ENCODE results near the gene SFXN2.
"Not testable (repeated sequence)": the region's sequence is repeated elsewhere in the genome, so short reads cannot be mapped to it uniquely, and the experiment has no call there.

Gene SFXN2

DNA sequence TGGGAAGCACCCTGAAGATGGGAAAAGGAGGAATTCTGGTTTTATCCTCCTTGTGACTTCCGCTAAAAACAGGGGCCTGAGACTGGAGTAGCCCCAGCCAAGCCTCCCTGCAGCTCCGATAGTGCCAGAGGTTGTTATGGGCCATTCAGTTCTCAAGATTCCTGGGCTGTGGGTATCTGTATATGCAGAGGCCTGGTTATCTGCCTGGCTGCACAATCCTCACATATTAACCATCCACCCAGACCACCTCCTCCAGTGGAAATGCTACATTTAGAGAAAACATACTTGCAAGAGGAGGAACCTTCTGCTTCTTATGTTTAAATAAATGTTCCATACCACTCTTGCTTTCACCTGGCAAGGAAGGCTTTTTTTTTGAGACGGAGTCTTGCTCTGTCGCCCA is 34.8 kb upstream of the SFXN2 start:
- DNase-seq (ENCODE audit: low spot score): no peak

DNA sequence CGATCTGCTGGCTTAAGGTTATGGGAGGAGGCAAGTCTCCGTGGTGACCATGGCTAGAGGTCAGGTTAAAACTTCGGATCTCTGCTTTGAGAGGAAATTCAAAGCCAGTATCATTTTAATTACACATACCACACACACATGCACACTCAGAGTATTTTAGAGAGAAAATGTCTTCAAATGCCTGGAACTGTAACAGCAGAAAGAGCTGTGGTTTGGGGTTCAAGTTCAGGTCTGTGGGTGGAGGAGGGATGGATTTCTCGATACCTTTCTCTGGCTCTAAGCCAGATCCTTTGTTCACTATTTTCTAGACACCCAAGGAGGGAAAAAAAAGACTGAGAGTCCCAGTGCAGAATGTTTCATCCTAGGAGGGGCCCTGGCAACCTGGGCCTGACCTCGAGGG is 32.7 kb upstream of the SFXN2 start:
- no peak for DNase-seq (ENCODE audit: low spot score)

DNA sequence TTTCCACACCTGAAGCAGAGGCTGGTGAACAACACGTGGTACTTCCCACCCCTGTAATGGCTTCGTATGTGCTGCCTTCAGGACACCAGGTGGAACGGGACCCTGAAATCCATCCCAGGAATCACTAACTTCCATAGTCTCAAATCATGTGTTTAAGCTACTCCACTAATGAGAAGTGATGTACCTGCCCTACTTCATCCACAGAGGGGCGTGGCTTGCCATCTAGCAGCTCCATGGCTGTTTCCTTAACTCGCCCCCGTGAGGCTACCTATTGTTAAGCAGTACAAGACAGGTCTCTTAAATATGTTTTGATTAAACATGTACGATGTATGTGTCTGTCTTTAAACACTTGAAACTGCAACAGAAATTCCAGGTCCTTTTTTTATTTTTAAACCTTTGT is 32.0 kb upstream of the SFXN2 start:
- no peak for DNase-seq (ENCODE audit: low spot score)

DNA sequence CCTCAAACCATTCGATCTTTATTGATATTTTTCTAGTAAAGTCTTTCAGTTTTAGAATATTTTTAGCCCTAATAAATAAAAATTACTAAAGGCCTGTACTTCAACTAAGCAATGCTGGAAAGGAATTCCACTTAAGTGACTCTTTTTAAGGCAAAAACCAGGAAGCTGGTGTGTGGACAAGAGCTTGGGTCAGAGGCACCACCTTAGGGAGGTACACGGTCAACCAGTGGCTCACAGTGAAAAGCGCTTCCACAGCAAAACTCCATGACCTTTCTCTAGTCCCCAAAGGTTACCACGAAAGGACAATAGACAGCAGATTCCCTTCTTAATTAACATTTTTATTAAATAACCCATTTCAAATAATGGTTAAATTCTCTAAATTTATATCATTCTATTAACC is 31.5 kb upstream of the SFXN2 start:
- no peak for DNase-seq (ENCODE audit: low spot score)

DNA sequence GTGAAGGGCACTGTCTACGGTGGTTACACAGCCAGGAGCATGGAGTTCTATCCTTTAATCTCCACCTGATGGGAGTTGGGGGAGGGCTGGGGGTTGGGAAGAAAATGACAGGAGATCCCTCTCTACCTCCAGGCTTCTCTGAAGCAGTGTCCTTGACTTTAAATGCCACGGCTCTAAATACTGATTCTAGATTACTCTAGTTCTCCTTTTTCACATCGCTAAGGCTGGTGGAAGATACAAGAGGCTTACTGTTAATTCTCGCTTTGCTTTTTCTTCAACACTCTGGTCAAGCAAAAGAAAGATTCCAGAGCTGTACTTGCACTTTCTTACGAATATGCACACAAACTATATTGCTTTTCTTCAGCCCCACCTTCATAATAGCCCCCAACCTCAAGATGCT is 30.7 kb upstream of the SFXN2 start:
- DNase-seq (ENCODE audit: low spot score): no peak

DNA sequence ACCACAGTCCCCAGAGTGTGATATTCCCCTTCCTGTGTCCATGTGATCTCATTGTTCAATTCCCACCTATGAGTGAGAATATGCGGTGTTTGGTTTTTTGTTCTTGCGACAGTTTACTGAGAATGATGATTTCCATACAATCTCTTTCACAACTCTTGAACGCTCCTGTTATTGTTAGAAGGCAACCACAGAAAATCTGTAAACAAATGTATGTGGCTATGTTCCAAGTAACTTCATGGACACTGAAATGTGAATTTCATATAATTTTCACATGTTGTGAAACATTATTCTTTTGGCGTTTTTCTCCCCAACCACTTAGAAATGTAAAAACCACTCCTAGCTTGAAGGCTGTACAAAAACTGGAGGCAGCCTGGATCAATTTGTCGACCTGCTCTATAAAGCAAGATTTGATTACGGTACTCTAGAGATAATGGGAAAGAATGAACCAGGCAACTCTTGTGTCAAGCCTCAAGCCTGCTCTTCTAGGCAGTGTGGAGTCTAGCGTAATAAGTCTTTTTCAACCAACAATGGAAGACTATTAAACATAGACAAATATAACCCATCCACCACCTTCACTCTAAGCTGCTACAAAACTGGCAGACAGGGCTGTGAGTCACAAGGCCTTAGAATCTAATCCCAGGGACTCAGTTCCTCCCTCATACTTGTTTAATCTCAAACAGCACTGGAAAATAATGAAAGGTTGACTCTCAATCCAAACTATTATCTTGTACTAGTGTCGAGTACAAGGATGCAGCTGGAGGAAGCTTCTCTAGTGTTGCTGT is 23.0 kb upstream of the SFXN2 start:
- DNase-seq (ENCODE audit: low spot score): no peak

DNA sequence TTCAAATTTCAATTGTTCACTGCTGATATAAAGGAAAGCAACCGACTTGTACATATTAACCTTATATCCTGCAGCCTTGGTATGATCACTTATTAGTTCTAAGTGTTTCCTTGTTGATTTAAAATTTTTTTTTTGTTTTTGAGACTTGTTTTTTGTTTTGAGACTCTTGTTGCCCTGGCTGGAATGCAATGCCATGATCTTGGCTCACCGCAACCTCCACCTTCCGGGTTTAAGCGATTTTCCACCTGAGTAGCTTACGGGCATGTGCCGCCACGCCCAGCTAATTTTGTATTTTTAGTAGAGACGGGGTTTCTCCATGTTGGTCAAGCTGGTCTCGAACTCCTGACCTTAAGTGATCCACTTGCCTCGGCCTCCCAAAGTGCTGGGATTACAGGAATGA is 19.0 kb upstream of the SFXN2 start:
- not testable (repeated sequence) for DNase-seq (ENCODE audit: low spot score)

DNA sequence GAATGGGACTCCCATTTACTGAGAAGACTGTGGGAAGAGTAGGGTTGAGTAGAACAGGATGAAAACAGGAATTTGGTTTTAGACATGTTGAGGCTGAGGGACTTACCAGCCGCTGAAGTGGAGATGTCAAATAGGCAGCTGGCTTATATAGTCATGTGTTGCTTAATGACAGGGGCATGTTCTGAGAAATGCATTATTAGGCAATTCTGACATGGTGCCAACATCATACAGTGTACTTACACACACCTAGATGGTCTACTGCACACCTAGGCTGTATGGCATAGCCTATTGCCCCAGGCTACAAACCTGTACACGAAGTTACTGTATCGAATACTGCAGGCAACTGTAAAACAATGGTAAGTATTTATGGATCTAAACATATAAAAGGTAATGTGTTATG is 17.7 kb upstream of the SFXN2 start:
- no peak for DNase-seq (ENCODE audit: low spot score)

DNA sequence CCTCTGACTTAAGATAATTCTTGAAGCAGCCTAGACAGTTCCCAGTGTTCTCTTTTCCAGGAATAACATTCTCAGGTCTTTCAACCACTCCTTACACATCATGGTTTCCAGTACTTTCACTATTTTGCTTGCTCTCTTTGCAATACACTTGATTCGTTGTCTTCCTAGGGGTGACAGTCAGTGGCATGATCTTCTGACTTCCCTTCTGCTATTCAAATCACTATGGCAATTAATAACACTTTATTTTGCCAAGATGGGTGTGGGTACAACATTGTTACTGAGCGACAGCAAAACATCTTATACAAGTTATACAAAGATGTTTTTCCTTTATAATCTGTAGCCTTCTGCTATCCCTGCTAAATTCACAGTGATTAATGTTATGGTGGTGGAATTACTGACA is 15.5 kb upstream of the SFXN2 start:
- DNase-seq (ENCODE audit: low spot score): no peak

DNA sequence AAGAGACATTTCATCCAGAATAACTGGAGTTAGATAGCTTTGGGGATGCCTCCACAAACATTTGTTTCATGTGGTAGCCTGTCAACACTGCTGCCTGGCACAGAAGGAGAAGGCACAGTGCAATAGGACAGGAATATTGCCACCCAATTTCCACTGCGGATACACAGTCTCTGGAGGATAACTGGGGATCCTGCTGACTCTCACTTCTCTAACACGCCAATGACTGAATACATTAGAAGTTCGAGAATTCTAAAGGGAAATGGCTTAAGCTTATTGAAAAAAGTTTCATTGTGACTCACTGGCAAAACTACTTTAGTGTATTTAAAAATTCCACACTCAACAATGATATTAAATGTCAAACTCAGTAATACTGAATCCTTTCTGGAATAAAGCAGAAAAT is 13.2 kb upstream of the SFXN2 start:
- no peak for DNase-seq (ENCODE audit: low spot score)

DNA sequence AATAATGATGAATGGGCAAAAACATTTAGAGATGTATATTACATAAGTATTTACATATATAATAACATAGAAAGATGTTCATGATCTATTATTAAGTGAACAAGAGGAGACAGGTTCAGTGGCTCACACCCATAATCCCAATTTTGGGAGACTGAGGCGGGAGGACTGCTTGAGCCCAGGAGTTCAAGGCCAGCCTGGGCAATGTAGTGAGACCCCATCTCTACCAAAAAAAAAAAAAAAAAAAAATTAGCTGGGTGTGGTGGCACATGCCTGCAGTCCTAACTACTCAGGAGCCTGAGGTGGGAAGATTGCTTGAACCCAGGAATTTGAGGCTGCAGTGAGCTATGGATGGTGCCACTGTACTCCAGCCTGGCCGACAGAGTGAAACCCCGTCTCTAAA is 12.6 kb upstream of the SFXN2 start:
- no peak for DNase-seq (ENCODE audit: low spot score)

DNA sequence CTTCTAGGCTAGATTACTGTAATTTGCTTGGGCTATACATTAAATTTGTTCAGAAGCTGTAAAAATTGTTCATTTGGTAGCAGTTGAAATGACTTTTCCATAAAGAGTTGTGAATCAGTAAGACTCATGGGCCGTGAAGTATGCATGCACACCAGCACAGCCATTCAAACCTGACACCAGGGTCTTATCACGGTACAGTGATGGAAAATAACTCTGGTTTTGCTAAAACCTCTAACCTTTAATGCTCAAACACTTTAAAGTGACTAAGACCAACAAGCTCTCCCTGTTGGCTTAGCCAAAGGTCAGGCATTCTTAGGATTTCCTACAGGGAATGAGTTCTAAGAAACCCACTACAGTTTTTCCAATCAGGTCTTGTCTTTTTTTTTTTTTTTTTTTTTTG is 11.7 kb upstream of the SFXN2 start:
- DNase-seq (ENCODE audit: low spot score): no peak

DNA sequence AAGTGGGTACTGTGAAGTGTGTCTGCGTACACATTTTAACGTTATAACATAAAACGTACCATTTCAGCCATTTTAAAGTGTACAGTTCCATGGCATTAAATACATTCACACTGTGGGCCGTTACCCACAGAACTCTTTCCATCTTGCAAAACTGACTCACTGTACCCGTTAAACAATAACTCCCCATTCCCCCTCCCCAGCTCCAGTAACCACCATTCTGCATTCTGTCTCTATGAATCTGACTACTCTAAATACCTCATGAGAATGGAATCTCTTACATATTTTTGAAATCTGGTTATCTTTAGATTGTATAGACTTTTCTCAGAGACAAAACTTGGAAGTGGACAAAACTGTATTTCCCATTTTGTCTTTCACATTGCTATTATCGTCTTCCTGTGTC is 9.5 kb upstream of the SFXN2 start:
- DNase-seq (ENCODE audit: low spot score): no peak

DNA sequence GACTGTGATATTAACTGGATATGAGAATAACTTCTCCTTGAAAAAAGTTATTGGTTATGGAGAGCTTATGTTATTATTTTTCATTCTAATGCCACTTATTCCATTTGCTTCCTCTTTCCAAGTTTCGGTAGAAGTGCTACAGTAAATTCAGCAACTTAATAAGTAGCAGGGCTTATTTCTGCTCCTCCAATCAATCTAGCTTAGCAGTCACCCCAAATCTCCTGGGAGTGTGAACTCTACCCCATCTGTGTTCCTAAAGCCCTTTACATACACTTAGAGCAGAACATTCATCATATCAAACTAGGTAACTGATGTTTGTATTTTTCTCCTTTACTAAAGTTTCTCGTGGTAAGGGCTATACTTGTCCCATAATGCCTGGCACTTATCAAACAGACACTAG is 8.9 kb upstream of the SFXN2 start:
- no peak for DNase-seq (ENCODE audit: low spot score)

DNA sequence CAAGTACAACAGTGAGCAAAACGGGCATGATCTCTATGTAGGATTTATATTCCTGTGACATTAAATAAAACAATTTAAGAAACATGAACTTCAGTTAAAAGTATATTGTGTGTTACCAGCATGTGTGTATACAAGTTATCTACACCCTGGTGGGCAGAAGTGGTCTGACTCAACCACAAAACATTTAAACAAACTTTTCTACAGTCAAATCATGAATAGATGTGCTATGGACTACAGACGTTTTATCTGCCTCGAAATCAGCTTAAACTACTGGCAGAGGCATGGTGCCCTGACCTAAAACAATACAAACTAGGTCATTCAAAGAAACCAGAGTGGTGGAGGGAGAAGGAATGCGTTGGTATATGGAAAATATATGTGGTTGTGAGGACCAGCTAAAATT is 3.8 kb upstream of the SFXN2 start:
- peak; percentile 55 for DNase-seq (ENCODE audit: low spot score)

DNA sequence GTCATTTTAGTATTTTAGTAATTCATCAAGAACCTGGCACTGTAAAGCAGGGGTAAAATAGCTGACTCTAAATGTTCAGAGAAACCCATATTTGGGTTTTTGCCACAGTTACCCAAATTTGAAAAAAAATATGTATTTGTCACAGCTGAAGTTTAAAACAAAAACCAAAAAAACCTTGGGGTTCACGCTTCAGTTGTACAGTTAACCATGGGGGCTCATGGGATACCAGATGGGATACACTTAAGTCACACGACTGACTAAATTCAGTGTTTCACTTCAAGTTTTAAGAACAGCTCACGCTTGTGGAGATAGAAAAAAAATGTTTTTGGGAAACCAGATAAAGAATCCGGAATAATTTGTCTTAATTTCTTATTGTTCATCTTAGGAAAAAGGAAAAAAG is 2.3 kb upstream of the SFXN2 start:
- DNase-seq (ENCODE audit: low spot score): no peak

DNA sequence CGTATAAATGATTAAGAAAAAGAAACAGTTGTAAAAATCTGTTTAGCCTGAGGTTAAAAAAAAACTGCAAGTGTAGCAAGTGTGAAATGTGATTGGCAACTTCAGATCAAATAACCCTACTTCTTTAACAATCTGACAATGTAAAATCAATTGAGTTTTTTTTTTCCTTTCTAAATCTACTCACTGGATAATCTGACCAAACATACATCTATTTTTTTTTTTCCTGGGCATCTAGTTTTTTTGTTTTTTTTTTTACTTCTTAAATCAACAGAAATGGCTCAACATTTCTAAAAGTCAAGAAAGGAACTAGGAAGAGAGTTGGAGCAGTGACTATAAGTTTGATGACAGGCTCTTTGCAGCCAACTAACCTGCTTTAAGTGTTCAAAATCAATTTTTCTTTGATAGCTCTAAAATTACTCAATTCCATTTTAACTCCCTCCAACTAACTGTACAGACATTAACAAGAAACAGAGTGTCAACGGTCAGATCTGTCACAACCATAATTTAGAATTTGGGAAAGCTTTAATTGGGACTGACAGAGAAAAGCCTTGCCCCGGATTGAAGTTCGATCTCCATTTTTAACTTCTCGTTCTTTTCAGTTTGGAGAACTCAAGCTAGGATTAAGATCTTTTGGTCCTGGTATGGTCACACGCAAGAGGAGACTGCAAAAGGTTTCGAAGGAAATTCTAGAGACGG is 1.4 kb upstream of the SFXN2 start:
- DNase-seq (ENCODE audit: low spot score): no peak

DNA sequence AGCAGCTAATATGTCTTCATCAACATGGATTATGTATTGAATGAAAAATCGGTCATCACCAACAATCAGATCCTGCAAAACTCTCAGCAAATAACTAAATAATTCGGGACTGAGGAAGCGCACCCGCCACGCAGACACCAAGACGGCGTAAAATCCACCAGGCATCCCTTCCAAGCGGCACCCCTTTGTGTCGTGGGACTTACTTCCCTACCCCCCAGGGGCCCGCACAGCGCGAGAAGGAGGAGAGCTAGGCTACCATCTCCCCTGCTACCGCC is 960 bp upstream of the SFXN2 start:
- DNase-seq (ENCODE audit: low spot score): no peak

DNA sequence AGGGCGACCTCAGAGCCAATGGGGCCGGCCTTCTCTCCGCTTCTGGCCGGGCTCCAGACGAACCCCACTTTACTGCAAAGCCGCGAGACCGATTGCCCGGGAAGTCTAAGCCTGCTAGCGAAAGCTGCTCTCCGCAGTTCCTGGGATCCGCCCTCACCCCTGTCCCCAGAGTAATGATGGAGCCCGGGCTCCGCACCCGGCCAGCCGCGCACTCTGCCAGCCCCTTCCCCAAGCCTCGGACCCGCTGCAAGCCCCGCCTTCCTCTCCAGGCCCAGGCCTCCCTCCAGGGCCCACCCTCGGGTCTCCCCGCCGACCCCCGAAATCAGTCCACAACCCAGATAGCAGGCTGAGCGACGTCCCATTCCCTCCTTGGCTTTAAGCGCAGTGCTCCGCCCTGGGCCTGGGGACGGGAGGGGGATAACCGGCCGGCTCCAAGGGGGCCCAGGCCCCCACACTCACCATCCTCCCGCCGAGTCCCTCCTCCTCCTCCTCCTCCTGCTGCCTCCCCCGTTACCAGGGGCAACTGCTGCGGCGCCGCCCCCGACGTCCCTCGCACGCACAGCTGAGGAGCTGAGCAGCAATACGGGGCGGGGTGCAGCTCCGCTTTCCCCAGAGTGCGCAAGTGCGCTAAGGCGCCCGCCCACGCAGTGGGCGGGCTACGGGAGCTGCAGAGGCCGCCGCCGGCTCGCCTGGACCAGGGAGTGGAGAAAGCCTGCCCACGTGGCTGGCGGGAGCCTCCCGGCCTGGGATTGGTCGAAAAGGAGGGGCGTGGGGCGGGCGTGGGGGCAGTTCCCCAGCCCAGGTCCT is 419 bp upstream of the SFXN2 start, which contains the start of gene ARL3:
TSS of gene ARL3 (minus strand) at position 584 of the 807 bp plus-strand sequence. CDS start at position 462, 122 bp downstream.
- DNase-seq (ENCODE audit: low spot score): peak; percentile 99

DNA sequence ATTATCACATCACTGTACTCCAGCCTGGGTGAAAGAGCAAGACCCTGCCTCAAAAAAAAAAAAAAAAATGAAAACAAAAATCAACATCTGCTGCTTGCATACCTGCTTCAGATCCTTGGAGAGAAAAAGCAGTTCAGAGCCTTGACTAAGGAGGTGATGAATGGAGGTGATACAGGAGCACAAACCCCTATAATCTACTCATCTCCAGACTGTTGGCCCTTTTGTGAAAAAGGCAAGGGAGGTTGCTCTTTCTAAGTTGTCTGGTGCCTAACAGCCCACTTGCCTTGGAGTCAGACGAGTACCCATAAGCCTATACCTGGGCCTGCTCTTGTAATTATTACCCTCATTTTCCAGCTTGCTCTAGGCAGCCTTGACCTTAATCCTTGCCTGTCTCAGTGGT is 1.4 kb downstream of the SFXN2 start:
- no peak for DNase-seq (ENCODE audit: low spot score)

DNA sequence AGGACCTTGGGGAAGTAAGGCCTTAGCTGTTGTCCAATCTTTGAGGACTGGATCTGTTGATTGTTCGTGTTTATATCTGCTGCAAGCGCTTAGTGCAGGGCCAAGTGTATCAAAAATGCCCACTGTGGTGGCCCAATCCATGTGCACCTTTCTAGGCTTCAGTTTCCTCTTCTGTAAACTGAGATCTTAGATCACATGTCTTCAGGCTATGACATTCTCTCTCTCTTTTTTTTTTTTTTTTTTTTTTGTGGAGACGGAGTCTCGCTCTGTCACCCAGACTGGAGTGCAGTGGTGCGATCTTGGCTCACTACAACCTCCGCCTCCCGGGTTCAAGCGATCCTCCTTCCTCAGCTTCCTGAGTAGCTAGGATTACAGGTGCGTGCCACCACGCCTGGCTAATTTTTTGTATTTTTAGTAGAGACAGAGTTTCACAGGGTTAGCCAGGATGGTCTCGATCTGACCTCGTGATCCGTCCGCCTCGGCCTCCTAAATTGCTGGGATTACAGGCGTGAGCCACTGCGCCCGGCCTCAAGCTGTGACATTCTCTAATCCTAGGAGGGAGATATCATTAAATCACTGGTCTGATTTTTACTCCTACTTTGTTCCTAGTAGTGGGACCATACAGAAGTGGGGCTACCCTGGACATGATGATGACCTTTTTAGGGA is 2.6 kb downstream of the SFXN2 start:
- DNase-seq (ENCODE audit: low spot score): not testable (repeated sequence)

DNA sequence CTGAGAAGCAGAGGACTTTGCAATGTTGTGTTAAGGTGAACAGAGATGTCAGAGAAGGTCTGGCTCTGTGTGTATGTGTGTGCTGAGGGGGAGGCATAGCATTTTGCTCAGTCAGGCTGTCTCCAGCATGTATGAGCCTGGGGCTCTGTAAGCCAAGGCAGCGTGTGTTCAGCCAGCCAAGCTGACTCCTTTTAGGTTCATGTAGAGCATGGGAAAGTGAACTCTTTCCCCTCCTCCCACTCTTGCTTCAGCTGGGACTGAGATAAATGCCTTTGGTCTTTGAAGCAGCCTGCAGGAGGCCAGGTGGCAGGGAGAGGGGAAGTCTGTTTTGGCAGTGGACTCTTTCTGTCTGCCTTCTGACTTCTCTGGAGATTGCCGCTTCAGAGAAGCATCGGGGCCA is 3.8 kb downstream of the SFXN2 start:
- no peak for DNase-seq (ENCODE audit: low spot score)

DNA sequence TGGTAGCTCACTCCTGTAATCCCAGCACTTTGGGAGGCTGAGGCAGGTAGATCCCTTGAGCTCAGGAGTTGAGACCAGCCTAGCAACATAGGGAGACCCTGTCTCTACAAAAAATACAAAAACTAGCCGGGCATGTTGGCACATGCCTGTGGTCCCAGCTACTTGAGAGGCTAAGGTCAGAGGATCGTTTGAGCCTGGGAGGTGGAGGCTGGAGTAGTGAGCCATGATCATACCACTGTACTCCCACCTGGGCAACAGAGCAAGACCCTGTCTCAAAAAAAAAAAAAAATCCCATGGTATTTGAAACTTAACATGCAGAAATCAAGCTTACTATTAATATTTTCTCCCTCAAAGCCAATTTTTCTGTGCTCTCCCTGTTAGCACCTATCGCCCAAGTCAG is 5.9 kb downstream of the SFXN2 start:
- DNase-seq (ENCODE audit: low spot score): no peak

All from AG08395 (cell line).